HG03439 (cell line): ENCODE data around the gene ABTB1.

Source experiments
- ATAC-seq: cut with Tn5 transposase; IDR thresholded peaks from one replicate; pipeline ENCODE4 v1.9.1; 2021; ENCODE audit warnings: mild to moderate bottlenecking, moderate library complexity; ENCODE audit not compliant: unreplicated experiment

Gene ABTB1

DNA sequence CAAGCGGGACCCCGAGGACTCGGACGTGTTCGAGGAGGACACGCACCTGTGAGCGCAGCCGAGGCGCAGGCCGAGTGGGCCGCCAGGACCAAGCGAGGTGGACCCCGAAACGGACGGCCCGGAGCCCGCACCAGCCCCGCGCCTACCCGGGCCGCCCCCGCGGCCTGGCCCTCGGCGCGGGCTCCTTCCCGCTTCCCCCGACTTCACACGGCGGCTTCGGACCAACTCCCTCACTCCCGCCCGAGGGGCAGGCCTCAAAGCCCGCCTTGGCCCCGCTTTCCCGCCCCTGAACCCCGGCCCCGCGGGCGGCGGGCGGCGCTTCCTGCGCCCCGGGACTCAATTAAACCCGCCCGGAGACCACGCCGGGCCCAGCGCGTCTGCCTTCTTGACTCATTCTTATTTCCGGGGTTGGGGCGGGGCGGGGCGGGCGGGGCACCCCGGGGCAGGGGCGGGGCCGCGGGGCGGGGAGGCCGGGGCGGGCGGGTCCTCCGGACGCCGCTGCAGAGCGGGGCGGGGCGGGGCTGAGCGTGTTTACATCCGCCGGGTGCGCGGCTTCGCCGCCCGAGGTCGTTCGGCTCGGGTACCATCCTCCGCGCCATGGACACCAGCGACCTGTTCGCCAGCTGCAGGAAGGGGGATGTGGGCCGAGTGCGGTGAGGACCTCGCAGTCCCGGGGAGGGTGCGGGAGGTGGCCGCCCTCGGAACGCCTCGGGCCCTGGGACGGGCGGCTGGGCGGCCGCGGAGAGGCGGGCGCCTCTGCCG lies at the start of gene ABTB1:
ABTB1 (plus strand) TSS at position 524 of the 762 bp plus-strand sequence; CDS start at position 598, 74 bp downstream.
- ATAC-seq: peak; percentile 72

- no peak for ATAC-seq
Observed at GRCh38 chr3:127624063-127624462, 48.7 kb upstream of the ABTB1 start.

DNA sequence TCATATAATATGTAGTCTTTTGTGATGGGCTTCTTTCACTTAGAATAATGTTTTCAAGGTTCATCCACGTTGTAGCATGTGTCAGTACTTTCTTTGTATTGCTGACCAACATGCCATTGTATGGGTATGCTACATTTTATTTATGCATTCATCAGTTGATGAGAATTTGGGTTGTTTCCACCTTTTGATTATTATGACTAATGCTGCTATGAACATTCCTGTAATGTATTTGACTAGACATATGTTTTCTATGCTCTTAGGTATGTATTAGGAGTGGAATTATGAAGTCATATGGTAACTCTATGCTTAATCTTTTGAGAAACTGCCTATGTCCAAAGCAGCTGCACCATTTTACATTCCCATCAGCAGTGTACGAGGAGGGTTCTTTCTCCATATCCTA lies 46.9 kb upstream of the ABTB1 start:
- ATAC-seq: no peak

DNA sequence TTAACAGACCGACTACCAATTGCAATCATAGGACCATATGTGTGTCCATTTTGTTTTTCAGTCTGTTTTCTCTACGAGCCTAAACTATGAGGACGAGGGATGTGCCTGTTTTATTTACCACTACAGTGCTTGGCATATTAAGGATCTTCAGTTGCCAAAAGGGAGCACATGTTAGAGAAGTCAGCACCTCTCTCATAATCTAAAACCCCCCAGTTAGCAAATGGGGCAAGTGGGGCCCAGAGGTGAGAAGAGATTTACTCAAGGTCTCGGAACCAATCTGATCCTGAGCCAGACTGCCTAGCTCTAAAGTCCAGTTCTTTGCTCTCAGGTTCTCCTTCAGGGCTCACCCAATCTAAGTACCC lies 44.3 kb upstream of the ABTB1 start:
- no peak for ATAC-seq

DNA sequence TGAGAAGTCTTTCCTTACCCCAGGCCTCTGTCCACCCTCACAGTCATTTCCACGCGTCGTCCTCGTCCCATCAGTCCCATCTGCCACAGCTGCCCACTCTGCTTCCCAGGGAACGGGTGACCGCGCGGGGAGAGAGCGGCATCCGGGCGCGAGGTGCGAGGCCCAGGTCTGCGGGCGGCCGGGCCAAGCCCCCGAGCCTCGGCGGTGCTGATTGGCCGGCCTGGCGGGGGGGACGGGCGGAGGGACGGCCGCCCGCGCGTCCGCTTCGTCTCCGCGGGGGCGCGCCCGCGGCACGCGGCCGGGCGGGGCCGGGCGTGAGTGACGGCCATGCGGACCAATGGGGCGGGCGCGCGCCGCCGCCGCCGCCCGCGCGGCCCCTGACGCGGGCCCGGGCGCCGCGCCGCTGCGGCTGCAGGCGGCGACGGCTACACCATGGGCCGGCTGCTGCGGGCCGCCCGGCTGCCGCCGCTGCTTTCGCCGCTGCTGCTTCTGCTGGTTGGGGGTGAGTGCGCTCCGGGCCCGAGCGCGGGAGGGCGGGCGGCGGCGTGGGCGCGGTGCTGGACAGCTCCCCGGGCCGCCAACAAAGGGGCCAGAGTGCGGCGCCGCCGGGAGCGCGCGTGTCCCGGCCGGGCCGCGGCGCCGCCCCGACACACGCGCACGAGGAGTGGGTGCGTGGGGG lies 43.8 kb upstream of the ABTB1 start, which contains the start of gene PODXL2:
PODXL2 (plus strand) TSS at position 398 of the 679 bp plus-strand sequence; CDS start at position 433, 35 bp downstream.
- ATAC-seq: no peak

- ATAC-seq: no peak
Observed at GRCh38 chr3:127629467-127630403, 43.0 kb upstream of the ABTB1 start.

- no peak for ATAC-seq
Observed at GRCh38 chr3:127630811-127631714, 41.7 kb upstream of the ABTB1 start.

GRCh38 chr3:127632035-127632820 lies 40.5 kb upstream of the ABTB1 start:
- no peak for ATAC-seq

- ATAC-seq: no peak
Observed at GRCh38 chr3:127634653-127635052, 38.1 kb upstream of the ABTB1 start.

- no peak for ATAC-seq
Observed at GRCh38 chr3:127637546-127637945, 35.2 kb upstream of the ABTB1 start.

GRCh38 chr3:127637971-127638370 lies 34.8 kb upstream of the ABTB1 start:
- no peak for ATAC-seq

GRCh38 chr3:127639173-127640041 lies 33.3 kb upstream of the ABTB1 start:
- ATAC-seq: no peak

DNA sequence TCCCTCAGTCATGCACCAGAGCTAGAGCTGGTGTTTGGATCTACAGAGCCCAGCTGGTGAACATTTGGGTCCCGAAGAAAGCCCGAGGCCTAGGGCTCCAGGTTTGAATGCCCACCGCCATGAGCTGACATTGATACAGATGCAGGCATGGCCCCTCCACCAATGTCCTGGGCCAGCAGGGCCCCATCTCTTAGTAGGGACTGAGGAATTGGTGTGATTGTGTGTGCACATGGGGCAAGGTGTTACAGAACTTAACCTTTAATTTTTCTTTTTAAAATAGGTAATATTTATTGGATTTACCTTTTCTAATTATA lies 32.8 kb upstream of the ABTB1 start:
- ATAC-seq: no peak

GRCh38 chr3:127644641-127645370 lies 27.9 kb upstream of the ABTB1 start:
- no peak for ATAC-seq

DNA sequence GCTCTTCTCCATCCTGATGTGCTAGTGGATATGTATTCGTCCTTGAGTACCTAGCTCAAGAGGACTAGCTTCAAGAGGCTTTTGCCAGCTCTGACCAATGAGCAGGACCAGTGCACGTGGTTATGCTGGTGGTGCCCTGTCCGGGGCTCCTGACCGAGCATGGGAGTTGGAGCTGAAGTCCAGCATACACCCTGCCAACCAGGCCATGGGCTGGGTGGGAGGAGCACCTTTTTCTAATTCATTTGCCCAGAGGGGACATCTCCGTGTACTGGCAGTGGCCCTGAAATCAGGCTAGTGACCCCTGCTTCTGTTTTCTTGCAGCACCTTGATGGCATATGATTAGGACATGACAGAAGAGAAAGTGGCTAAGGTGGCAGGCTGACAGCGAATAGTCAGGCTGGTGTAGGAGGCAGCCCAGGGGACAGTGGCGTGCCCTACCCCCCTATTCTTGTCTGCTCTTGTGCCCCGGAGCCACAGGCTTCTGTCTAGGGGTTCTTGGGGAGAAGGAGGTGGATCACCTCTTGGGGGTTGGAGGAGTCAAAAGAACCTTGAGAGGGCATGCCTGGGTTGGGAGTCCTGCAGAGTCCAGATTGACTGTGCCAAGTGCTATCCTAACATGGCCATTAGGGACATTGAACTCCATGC lies 27.3 kb upstream of the ABTB1 start:
- no peak for ATAC-seq

- ATAC-seq: no peak
Observed at GRCh38 chr3:127646501-127647046, 26.2 kb upstream of the ABTB1 start.

GRCh38 chr3:127647166-127647844 lies 25.4 kb upstream of the ABTB1 start:
- ATAC-seq: no peak
